ENCODE results near the gene GPR37. TPM values are rescaled to one million over a fixed set of nuclear protein-coding genes. Genes with fewer than 3 reads are reported as not detected.
A peak's percentile ranks its signal among the peaks of the same experiment; 100 is the strongest.

GPR37 gene
- total RNA-seq, 1 experiment from 2014 or later: 1.9 TPM

DNA sequence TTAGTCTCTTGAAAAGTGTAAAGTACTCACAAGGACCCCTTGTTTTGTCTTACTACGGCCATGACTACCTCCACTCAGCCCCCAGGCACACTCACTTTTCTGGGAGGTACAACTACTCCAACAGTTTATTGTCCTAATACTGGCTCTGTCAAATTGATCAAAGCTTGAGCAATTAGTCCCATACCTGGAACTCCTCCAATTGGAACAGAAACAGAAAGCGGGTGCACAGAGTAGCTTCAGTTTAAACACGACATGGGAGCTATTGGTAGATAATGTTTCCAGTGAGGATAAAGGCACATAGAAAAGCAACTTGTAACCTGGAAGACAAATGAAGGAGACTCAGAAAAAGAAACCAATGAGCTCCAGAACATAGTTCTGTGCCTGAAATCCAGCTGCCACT, 7.7 kb upstream of the GPR37 start:
- Mint-ChIP-seq H3K4me1 (ENCODE audit: insufficient read depth, unreplicated experiment) (no peaks in the 10 kb centered on the region), H3K4me3 (ENCODE audit: unreplicated experiment) (no peak overlapping the region), H3K27ac (ENCODE audit: low read depth, unreplicated experiment) (no peak overlapping the region), H3K27me3 (ENCODE audit: insufficient read depth, unreplicated experiment) (no peaks in the 10 kb centered on the region), H3K9me3 (ENCODE audit: unreplicated experiment) (no peaks in the 10 kb centered on the region), H3K36me3 (ENCODE audit: insufficient read depth, unreplicated experiment) (no peaks in the 10 kb centered on the region)
- POLR2A ChIA-PET: interaction anchor here (0.8 kb wide), 1 partner anchor 704 kb away, joined by 3 read pairs; no protein-coding TSS in a partner anchor
- DNase-seq (ENCODE audit: unreplicated experiment): no peak
- CTCF ChIA-PET: interaction anchor here (0.5 to 0.6 kb wide), 2 partner anchors 59 to 81 kb away, joined by 3 read pairs; no protein-coding TSS in a partner anchor
- no peak for TF ChIP-seq CTCF (IDR thresholded peaks at IDR 0.05; ENCODE audit: unreplicated experiment)
- BruUV-seq (replicated peaks): no TSS peak
- intact Hi-C loops (cut with micrococcal nuclease): no loop called here

DNA sequence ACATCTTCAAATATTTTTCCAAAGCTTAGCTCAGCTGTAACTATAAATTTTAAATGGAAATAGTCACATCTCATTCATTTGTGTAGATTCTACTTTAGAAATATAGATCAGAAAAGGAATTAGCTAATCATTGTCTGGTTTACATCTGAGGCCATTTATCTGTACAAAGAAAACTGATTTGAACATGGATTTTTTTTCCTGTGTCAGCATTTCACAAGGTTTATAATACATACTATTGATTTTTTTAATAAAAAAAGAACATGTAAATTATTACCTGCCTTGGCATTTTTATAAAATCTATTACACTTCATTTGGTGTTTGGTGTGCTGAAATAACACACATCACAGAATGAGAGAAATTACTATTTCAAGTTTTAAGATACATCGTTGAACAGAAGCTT, 3.5 kb upstream of the GPR37 start:
- CTCF ChIA-PET: interaction anchor here (1.3 to 2.0 kb wide), 2 partner anchors 13 to 15 kb away, joined by 4 to 9 read pairs; no protein-coding TSS in a partner anchor
- intact Hi-C loops (cut with micrococcal nuclease): no loop called here
- POLR2A ChIA-PET: no interaction called here
- no peak for TF ChIP-seq CTCF (IDR thresholded peaks at IDR 0.05; ENCODE audit: unreplicated experiment)
- Mint-ChIP-seq H3K9me3 (ENCODE audit: unreplicated experiment) (no peaks in the 10 kb centered on the region), H3K4me1 (ENCODE audit: insufficient read depth, unreplicated experiment) (no peaks in the 10 kb centered on the region), H3K27ac (ENCODE audit: low read depth, unreplicated experiment) (no peak overlapping the region), H3K4me3 (ENCODE audit: unreplicated experiment) (no peak overlapping the region), H3K36me3 (ENCODE audit: insufficient read depth, unreplicated experiment) (no peaks in the 10 kb centered on the region), H3K27me3 (ENCODE audit: insufficient read depth, unreplicated experiment) (no peaks in the 10 kb centered on the region)
- DNase-seq (ENCODE audit: unreplicated experiment): no peak
- BruUV-seq (replicated peaks): no TSS peak

GRCh38 chr7:124768525-124768924, 2.9 kb upstream of the GPR37 start:
- no peak for DNase-seq (ENCODE audit: unreplicated experiment)
- ChIA-PET CTCF (interaction anchor here (0.6 to 3.8 kb wide), 5 partner anchors 14 to 598 kb away, joined by 3 to 45 read pairs (median 4); no protein-coding TSS in a partner anchor), POLR2A (no interaction called here)
- Mint-ChIP-seq H3K36me3 (ENCODE audit: insufficient read depth, unreplicated experiment) (no peaks in the 10 kb centered on the region), H3K4me1 (ENCODE audit: insufficient read depth, unreplicated experiment) (peaks cover 5% of the 10 kb centered on the region), H3K4me3 (ENCODE audit: unreplicated experiment) (no peak overlapping the region), H3K27ac (ENCODE audit: low read depth, unreplicated experiment) (no peak overlapping the region), H3K27me3 (ENCODE audit: insufficient read depth, unreplicated experiment) (no peaks in the 10 kb centered on the region), H3K9me3 (ENCODE audit: unreplicated experiment) (no peaks in the 10 kb centered on the region)
- BruUV-seq (replicated peaks): no TSS peak
- no peak for TF ChIP-seq CTCF (IDR thresholded peaks at IDR 0.05; ENCODE audit: unreplicated experiment)
- intact Hi-C loops (cut with micrococcal nuclease): no loop called here

DNA sequence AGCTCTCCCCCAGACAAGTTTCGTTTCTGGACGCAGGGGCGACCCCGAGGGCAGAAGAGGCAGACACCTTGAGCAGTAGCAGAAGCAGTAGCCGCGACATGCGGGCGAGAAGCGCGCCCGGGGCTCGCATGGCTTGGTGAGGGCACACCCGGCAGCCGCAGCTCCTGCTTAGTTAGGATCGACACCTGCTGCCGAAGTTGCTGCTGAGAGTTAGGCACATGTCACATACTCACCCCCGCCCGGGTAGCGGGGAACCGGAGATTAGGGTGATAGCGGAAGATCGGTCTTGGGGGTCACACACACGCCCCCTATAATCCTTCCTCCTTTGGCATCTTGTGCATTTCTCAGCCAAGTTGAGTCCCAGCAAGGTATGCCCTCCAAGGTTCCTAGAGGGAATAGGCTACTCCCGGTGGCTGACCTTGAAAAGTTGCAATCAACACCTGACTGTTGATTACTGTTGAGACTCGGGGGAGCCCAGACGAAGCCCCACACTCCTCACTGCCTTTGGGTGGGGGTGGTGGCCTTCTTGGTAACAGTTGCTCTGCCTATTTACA, 668 bp downstream of the GPR37 start:
- Mint-ChIP-seq H3K4me1 (ENCODE audit: insufficient read depth, unreplicated experiment) (peaks cover 12% of the 10 kb centered on the region), H3K27ac (ENCODE audit: low read depth, unreplicated experiment) (peak overlapping the region; percentile 73), H3K4me3 (ENCODE audit: unreplicated experiment) (peak overlapping the region; percentile 75), H3K27me3 (ENCODE audit: insufficient read depth, unreplicated experiment) (no peaks in the 10 kb centered on the region), H3K9me3 (ENCODE audit: unreplicated experiment) (no peaks in the 10 kb centered on the region), H3K36me3 (ENCODE audit: insufficient read depth, unreplicated experiment) (no peaks in the 10 kb centered on the region)
- POLR2A ChIA-PET: interaction anchor here (1.0 to 3.1 kb wide), 10 partner anchors 13 to 609 kb away, joined by 3 to 22 read pairs (median 5); no protein-coding TSS in a partner anchor
- BruUV-seq (replicated peaks): TSS peak; percentile 44
- TF ChIP-seq CTCF (IDR thresholded peaks at IDR 0.05; ENCODE audit: unreplicated experiment): no peak
- peak; percentile 39 for DNase-seq (ENCODE audit: unreplicated experiment)
- intact Hi-C loops (cut with micrococcal nuclease): loop anchor here (1.0 to 2.0 kb wide), 2 partner anchors 20 to 610 kb away; no protein-coding TSS in a partner anchor
- CTCF ChIA-PET: interaction anchor here (0.7 to 3.8 kb wide), 25 partner anchors 12 to 968 kb away, joined by 3 to 45 read pairs (median 4); no protein-coding TSS in a partner anchor

Measured in MCF 10A (cell line).